A549 (cell line): ENCODE measurements around the gene LENG8.

Source experiments
- HDAC2 ChIP-seq: fragments of 200-600 bp; sonication (generic); IDR thresholded peaks from 2 replicates; pipeline ENCODE4 v1.6.1; 2016
- JUNB ChIP-seq: fragments of >200 bp; sonication (Bioruptor Twin); formaldehyde crosslinking; IDR thresholded peaks from 2 replicates; pipeline ENCODE4 v1.6.1; 2016
- KDM5A ChIP-seq: fragments of 200-600 bp; sonication (generic); IDR thresholded peaks from 2 replicates; pipeline ENCODE4 v1.6.1; 2016; ENCODE audit warnings: antibody characterized with exemption, mild to moderate bottlenecking
- MYC ChIP-seq: IDR thresholded peaks from 2 replicates; pipeline ENCODE4 v1.6.1; 2012; ENCODE audit warnings: mild to moderate bottlenecking, inconsistent platforms, low read length, improper control_type of control experiment, borderline replicate concordance
- POLR2A ChIP-seq: IDR thresholded peaks from 2 replicates; pipeline ENCODE4 v1.6.1; 2012; ENCODE audit warnings: mild to moderate bottlenecking, low read length
- RFX5 ChIP-seq: fragments of 450-650 bp; IDR thresholded peaks from 2 replicates; pipeline ENCODE4 v1.7.1; 2014; ENCODE audit warnings: antibody characterized with exemption, mild to moderate bottlenecking, moderate library complexity
- TP53 ChIP-seq: fragments of 250-450 bp; sonication (Bioruptor Pico); IDR thresholded peaks from 2 replicates; pipeline ENCODE4 v1.5.0; 2021; ENCODE audit warnings: mild to moderate bottlenecking, moderate library complexity
- TF ChIP-seq, protein P1 (sequence below): fragments of 200-600 bp; sonication (generic); IDR thresholded peaks from 2 replicates; pipeline ENCODE4 v1.6.1; 2016; ENCODE audit warnings: antibody characterized with exemption, mild to moderate bottlenecking, moderate library complexity
- TF ChIP-seq, protein P2 (sequence below): fragments of >200 bp; sonication (Bioruptor Twin); formaldehyde crosslinking; IDR thresholded peaks from 3 replicates; pipeline ENCODE4 v1.5.1; 2016
- TF ChIP-seq, protein P3 (sequence below): IDR thresholded peaks from 2 replicates; pipeline ENCODE4 v1.6.1; 2012

DNA sequence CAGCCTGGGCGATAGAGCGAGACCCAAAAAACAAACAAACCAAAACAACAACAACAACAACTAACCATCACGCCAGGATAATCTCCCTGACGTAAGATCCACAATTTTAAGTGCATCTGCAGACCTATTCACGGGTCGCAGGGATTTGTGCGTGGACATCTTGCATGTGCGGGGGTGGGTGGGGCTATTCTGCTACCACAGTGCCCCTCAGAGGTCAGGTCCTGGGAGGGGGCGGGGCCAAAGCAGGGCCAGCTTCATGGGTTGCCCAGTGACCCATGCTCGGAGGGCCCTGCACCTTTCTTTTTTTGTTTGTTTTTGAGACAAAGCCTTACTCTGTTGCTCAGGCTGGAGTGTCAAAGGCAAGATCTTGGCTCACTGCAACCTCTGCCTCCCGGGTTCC lies 26.7 kb downstream of the LENG8 start:
- TF ChIP-seq, protein P1, sequence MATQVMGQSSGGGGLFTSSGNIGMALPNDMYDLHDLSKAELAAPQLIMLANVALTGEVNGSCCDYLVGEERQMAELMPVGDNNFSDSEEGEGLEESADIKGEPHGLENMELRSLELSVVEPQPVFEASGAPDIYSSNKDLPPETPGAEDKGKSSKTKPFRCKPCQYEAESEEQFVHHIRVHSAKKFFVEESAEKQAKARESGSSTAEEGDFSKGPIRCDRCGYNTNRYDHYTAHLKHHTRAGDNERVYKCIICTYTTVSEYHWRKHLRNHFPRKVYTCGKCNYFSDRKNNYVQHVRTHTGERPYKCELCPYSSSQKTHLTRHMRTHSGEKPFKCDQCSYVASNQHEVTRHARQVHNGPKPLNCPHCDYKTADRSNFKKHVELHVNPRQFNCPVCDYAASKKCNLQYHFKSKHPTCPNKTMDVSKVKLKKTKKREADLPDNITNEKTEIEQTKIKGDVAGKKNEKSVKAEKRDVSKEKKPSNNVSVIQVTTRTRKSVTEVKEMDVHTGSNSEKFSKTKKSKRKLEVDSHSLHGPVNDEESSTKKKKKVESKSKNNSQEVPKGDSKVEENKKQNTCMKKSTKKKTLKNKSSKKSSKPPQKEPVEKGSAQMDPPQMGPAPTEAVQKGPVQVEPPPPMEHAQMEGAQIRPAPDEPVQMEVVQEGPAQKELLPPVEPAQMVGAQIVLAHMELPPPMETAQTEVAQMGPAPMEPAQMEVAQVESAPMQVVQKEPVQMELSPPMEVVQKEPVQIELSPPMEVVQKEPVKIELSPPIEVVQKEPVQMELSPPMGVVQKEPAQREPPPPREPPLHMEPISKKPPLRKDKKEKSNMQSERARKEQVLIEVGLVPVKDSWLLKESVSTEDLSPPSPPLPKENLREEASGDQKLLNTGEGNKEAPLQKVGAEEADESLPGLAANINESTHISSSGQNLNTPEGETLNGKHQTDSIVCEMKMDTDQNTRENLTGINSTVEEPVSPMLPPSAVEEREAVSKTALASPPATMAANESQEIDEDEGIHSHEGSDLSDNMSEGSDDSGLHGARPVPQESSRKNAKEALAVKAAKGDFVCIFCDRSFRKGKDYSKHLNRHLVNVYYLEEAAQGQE: no peak
- TF ChIP-seq HDAC2: no peak
- TF ChIP-seq, protein P2, sequence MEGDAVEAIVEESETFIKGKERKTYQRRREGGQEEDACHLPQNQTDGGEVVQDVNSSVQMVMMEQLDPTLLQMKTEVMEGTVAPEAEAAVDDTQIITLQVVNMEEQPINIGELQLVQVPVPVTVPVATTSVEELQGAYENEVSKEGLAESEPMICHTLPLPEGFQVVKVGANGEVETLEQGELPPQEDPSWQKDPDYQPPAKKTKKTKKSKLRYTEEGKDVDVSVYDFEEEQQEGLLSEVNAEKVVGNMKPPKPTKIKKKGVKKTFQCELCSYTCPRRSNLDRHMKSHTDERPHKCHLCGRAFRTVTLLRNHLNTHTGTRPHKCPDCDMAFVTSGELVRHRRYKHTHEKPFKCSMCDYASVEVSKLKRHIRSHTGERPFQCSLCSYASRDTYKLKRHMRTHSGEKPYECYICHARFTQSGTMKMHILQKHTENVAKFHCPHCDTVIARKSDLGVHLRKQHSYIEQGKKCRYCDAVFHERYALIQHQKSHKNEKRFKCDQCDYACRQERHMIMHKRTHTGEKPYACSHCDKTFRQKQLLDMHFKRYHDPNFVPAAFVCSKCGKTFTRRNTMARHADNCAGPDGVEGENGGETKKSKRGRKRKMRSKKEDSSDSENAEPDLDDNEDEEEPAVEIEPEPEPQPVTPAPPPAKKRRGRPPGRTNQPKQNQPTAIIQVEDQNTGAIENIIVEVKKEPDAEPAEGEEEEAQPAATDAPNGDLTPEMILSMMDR: no peak
- no peak for TF ChIP-seq RFX5
- no peak for TF ChIP-seq TP53 (CRISPR knock-in tag)
- no peak for TF ChIP-seq MYC
- no peak for TF ChIP-seq JUNB
- no peak for TF ChIP-seq POLR2A
- no peak for TF ChIP-seq KDM5A
- TF ChIP-seq, protein P3, sequence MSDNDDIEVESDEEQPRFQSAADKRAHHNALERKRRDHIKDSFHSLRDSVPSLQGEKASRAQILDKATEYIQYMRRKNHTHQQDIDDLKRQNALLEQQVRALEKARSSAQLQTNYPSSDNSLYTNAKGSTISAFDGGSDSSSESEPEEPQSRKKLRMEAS: no peak
